GM06990 (cell line): ENCODE measurements around the gene MLN.

Source experiments
- DNase-seq: peaks from one replicate; pipeline ENCODE4 v3.0.0-alpha.2; 2011; ENCODE audit not compliant: insufficient read length; ENCODE audit errors: extremely low read depth
- H3K27me3 ChIP-seq: replicated peaks from 2 replicates; pipeline ENCODE4 v1.6.0; 2011; ENCODE audit warnings: low read length; ENCODE audit not compliant: control insufficient read depth, insufficient read depth
- H3K36me3 ChIP-seq: 2 replicates; pipeline ENCODE4 v1.5.1; 2011; ENCODE audit warnings: low read length; ENCODE audit not compliant: control insufficient read depth, insufficient read depth
- H3K4me3 ChIP-seq: replicated peaks from 2 replicates; pipeline ENCODE4 v1.5.1; 2011; ENCODE audit warnings: low read depth, mild to moderate bottlenecking, control low read depth, low read length
- CTCF ChIP-seq: IDR thresholded peaks from 2 replicates; pipeline ENCODE4 v1.5.1; 2011; ENCODE audit warnings: low read length, control low read depth, mild to moderate bottlenecking, inconsistent platforms; ENCODE audit not compliant: insufficient read depth, poor library complexity, severe bottlenecking

MLN gene

DNA sequence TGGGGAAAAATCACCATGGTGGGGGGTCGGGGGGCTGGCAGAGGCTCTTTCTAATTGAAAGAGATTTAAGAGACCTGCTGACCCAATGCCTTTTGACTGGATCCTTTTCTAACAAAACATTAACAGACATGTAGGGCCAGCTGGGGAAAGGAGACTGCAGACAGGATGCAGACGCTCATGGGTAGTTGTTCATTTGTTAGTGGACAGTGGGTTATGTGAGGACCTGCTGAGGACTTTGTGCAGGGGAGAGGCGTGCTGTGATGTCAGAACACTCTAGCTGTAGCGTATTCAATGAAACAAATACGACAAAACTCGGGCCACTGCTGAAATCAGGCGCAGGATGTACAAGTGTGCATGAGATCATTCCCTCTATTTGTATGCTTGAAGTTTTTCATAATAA, 58.3 kb downstream of the MLN start:
- TF ChIP-seq CTCF, result no peak
- DNase-seq, result no peak
- Histone ChIP-seq H3K4me3 (no peak overlapping the region), H3K36me3 (no peaks in the 10 kb centered on the region), H3K27me3 (no peaks in the 10 kb centered on the region; the same call in 1 of the 2 replicates)

GRCh38 chr6:33744895-33745546, 58.8 kb downstream of the MLN start:
- no peak overlapping the region for H3K4me3 ChIP-seq
- DNase-seq, result no peak
- H3K36me3 ChIP-seq, result no peaks in the 10 kb centered on the region
- TF ChIP-seq CTCF, result no peak
- no peaks in the 10 kb centered on the region; the same call in 1 of the 2 replicates for H3K27me3 ChIP-seq
